ENCODE data around the gene PRDX5.

Gene PRDX5

GRCh38 chr11:64367931-64368672 lies 50.2 kb downstream of the PRDX5 start:
- no peak for DNase-seq

- DNase-seq, result no peak
Observed at GRCh38 chr11:64368673-64369074, 50.8 kb downstream of the PRDX5 start.

GRCh38 chr11:64369440-64370421 lies 51.8 kb downstream of the PRDX5 start:
- DNase-seq, result no peak

GRCh38 chr11:64371201-64371600 lies 53.3 kb downstream of the PRDX5 start:
- no peak for DNase-seq

All from NCI-H82 (cell line).